PC-9 (cell line): ENCODE results near the gene PPP1R3E. TPM values are rescaled to one million over a fixed set of nuclear protein-coding genes. Genes with fewer than 3 reads are reported as not detected.

Experiments
- BruUV-seq: library from RNA; stranded (reverse); fragments of 400-500 nt; replicated peaks from 2 replicates; lab custom pipeline; 2021; lab: Mats Ljungman, UMichigan
- CTCF ChIA-PET: fragments of 300-600 bp; sonication (Branson Sonifier 250); formaldehyde crosslinking; loops from one replicate; lab custom pipeline; 2022; ENCODE audit warnings: antibody characterized with exemption; lab: Charles Lee
- POLR2A ChIA-PET: fragments of 300-600 bp; sonication (Branson Sonifier 250); formaldehyde crosslinking; loops from one replicate; lab custom pipeline; 2022; ENCODE audit warnings: antibody characterized with exemption; ENCODE audit not compliant: unreplicated experiment; lab: Charles Lee
- DNase-seq, 2 experiments: peaks; one replicate each; pipeline versions ENCODE4 v3.0.0 to v3.0.0-alpha.2; 2015 to 2022; ENCODE audit warnings: mixed read lengths in 1 of 2
- H2AFZ ChIP-seq: fragments of 200-600 bp; sonication (generic); 2 replicates; pipeline ENCODE4 v1.8.1; 2017; ENCODE audit warnings: antibody characterized with exemption
- H3F3A ChIP-seq: fragments of 200-600 bp; sonication (generic); 2 replicates; pipeline ENCODE4 v1.8.1; 2017; ENCODE audit warnings: antibody characterized with exemption, mild to moderate bottlenecking, low read depth; ENCODE audit not compliant: insufficient read depth
- H3K27ac ChIP-seq: fragments of 200-600 bp; sonication (generic); 2 replicates; pipeline ENCODE4 v1.6.1; 2016; ENCODE audit warnings: mixed run types
- H3K27me3 ChIP-seq: fragments of 200-600 bp; sonication (generic); 2 replicates; pipeline ENCODE4 v1.6.1; 2016; ENCODE audit warnings: low read depth, mixed run types; ENCODE audit not compliant: insufficient read depth
- H3K36me3 ChIP-seq: fragments of 200-600 bp; sonication (generic); 2 replicates; pipeline ENCODE4 v1.6.1; 2016; ENCODE audit warnings: low read depth, mixed run types
- H3K4me1 ChIP-seq: fragments of 200-600 bp; sonication (generic); replicated peaks from 2 replicates; pipeline ENCODE4 v1.6.1; 2016; ENCODE audit warnings: mixed run types; ENCODE audit not compliant: insufficient read depth
- H3K4me2 ChIP-seq: fragments of 200-600 bp; sonication (generic); 2 replicates; pipeline ENCODE4 v1.6.1; 2017; ENCODE audit warnings: mixed run types
- H3K4me3 ChIP-seq: fragments of 200-600 bp; sonication (generic); 2 replicates; pipeline ENCODE4 v1.6.1; 2016; ENCODE audit warnings: mixed run types
- H3K79me2 ChIP-seq: fragments of 200-600 bp; sonication (generic); 2 replicates; pipeline ENCODE4 v1.6.1; 2017; ENCODE audit warnings: low read depth, mixed run types
- H3K9me2 ChIP-seq: fragments of 200-600 bp; sonication (generic); 2 replicates; pipeline ENCODE4 v1.8.1; 2017; ENCODE audit warnings: mild to moderate bottlenecking; ENCODE audit not compliant: insufficient read depth
- H3K9me3 ChIP-seq: fragments of 200-600 bp; sonication (generic); 2 replicates; pipeline ENCODE4 v1.8.1; 2016; ENCODE audit warnings: low read depth; ENCODE audit not compliant: insufficient read depth
- H4K20me1 ChIP-seq: fragments of 200-600 bp; sonication (generic); 2 replicates; pipeline ENCODE4 v1.8.1; 2017; ENCODE audit not compliant: insufficient read depth
- CTCF ChIP-seq: fragments of 200-600 bp; sonication (generic); conservative IDR thresholded peaks from 2 replicates; pipeline ENCODE4 v1.6.1; 2017; ENCODE audit warnings: mixed run types, antibody characterized with exemption, mild to moderate bottlenecking, moderate library complexity
- EZH2 ChIP-seq: fragments of 200-600 bp; sonication (generic); IDR thresholded peaks from 2 replicates; pipeline ENCODE4 v1.8.0; 2017; ENCODE audit warnings: antibody characterized with exemption, low read depth
- intact Hi-C: fragments of 100-400 bp; cut with micrococcal nuclease; formaldehyde crosslinking; loops from one replicate; pipeline ENCODE4 v1.10.0; 2022; ENCODE audit not compliant: unreplicated experiment
- total RNA-seq: library from RNA; stranded (reverse); gene quantifications from 2 replicates; pipeline ENCODE4 v1.2.3, GENCODE V29; 2021

PPP1R3E gene
- total RNA-seq, 1 experiment from 2014 or later, result 9.5 TPM

- Histone ChIP-seq H3K27ac (peak overlapping the region; percentile 68), H2AFZ (peak overlapping the region; percentile 78; the same call in 1 of the 2 replicates), H3K4me1 (peaks cover 15% of the 10 kb centered on the region), H3K9me3 (no peaks in the 10 kb centered on the region), H4K20me1 (no peaks in the 10 kb centered on the region), H3F3A (peaks cover 7% of the 10 kb centered on the region; the same call in 1 of the 2 replicates), H3K36me3 (peaks cover 20% of the 10 kb centered on the region; the same call in 1 of the 2 replicates), H3K79me2 (peaks cover 24% of the 10 kb centered on the region), H3K4me3 (peak overlapping the region; percentile 50; the same call in 1 of the 2 replicates), H3K9me2 (no peaks in the 10 kb centered on the region), H3K4me2 (peak overlapping the region; percentile 68), H3K27me3 (no peaks in the 10 kb centered on the region)
- BruUV-seq, result no TSS peak
- TF ChIP-seq CTCF, result no peak
- TF ChIP-seq EZH2, result no peak
- POLR2A ChIA-PET, result interaction anchor here (1.1 kb wide), 1 partner anchor 224 kb away, joined by 4 read pairs; the partner anchor contains the start of genes ACIN1 and C14orf119
- intact Hi-C loops, result loop anchor here (1.0 to 5.0 kb wide), 2 partner anchors 14 to 147 kb away; partner anchors contain the start of genes BCL2L2 and NGDN
- no peak for DNase-seq
- CTCF ChIA-PET, result interaction anchor here (0.6 kb wide), 2 partner anchors 392 to 1737 kb away, joined by 6 to 10 read pairs; no protein-coding TSS in a partner anchor
Measured at GRCh38 chr14:23319746-23320583, 17.3 kb upstream of the PPP1R3E start.

- Histone ChIP-seq H3K4me3 (no peak overlapping the region), H3K79me2 (no peaks in the 10 kb centered on the region), H3K27me3 (no peaks in the 10 kb centered on the region), H3K36me3 (no peaks in the 10 kb centered on the region), H3K4me2 (no peak overlapping the region), H3K9me3 (no peaks in the 10 kb centered on the region), H3K4me1 (peaks cover 6% of the 10 kb centered on the region; the same call in 1 of the 2 replicates), H2AFZ (no peak overlapping the region), H4K20me1 (no peaks in the 10 kb centered on the region), H3K9me2 (no peaks in the 10 kb centered on the region), H3K27ac (no peak overlapping the region), H3F3A (peaks cover 3% of the 10 kb centered on the region; the same call in 1 of the 2 replicates)
- CTCF ChIA-PET, result no interaction called here
- POLR2A ChIA-PET, result no interaction called here
- no TSS peak for BruUV-seq
- intact Hi-C loops, result no loop called here
- TF ChIP-seq EZH2, result no peak
- TF ChIP-seq CTCF, result no peak
- no peak for DNase-seq
Measured at GRCh38 chr14:23316300-23316699, 13.6 kb upstream of the PPP1R3E start.

GRCh38 chr14:23310546-23310945 lies 7.9 kb upstream of the PPP1R3E start:
- Histone ChIP-seq H3K27ac (no peak overlapping the region), H3K4me3 (no peak overlapping the region), H4K20me1 (no peaks in the 10 kb centered on the region), H3K79me2 (peaks cover 32% of the 10 kb centered on the region), H3F3A (peaks cover 8% of the 10 kb centered on the region; the same call in 1 of the 2 replicates), H3K36me3 (no peaks in the 10 kb centered on the region), H3K27me3 (no peaks in the 10 kb centered on the region), H2AFZ (no peak overlapping the region), H3K4me1 (peaks cover 15% of the 10 kb centered on the region), H3K9me2 (no peaks in the 10 kb centered on the region), H3K4me2 (no peak overlapping the region), H3K9me3 (no peaks in the 10 kb centered on the region)
- no TSS peak for BruUV-seq
- ChIA-PET CTCF (no interaction called here), POLR2A (interaction anchor here (0.6 kb wide), 1 partner anchor 1018 kb away, joined by 4 read pairs; no protein-coding TSS in a partner anchor)
- TF ChIP-seq CTCF, result no peak
- TF ChIP-seq EZH2, result no peak
- intact Hi-C loops, result no loop called here
- DNase-seq, result no peak
